Gastroesophageal sphincter (tissue), 3 donors: Measurements from ENCODE around the gene SEZ6L2.

Experiments
- EP300 ChIP-seq: sonication (generic); formaldehyde crosslinking; IDR thresholded peaks from one replicate; pipeline ENCODE4 v1.6.1; 2017; ENCODE audit warnings: antibody characterized with exemption, mild to moderate bottlenecking
- TF ChIP-seq, protein P1 (sequence below), 4 experiments: fragments of 200-600 bp in 2 of 4; fragments of 450-650 bp in 2 of 4; sonication (generic) in 1 of 4; IDR thresholded peaks; one replicate each; pipeline ENCODE4 v1.5.1; 2017 to 2019; ENCODE audit warnings: antibody characterized with exemption in 4 of 4, mild to moderate bottlenecking in 2 of 4, moderate library complexity in 2 of 4

DNA sequence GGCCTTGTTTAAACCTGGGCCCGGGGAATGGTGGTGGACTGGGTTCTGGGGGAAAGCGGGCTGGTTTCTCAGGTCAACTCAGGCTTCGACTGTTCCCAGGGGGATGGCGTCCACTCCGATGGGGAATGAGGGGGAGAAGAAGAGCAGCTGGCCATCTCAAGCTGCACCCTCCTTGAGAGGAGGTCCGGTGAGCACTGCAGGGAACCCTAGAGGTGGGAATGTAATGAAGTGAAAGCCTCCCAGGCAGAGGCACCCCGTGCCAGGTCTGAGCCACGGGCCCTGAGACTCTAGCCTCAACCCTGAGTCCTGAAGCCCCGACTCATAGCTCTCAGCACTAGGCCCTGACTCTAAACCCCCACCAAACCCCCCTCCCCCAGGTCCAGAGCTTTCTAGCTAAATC is 35.1 kb downstream of the SEZ6L2 start:
- TF ChIP-seq, protein P1, sequence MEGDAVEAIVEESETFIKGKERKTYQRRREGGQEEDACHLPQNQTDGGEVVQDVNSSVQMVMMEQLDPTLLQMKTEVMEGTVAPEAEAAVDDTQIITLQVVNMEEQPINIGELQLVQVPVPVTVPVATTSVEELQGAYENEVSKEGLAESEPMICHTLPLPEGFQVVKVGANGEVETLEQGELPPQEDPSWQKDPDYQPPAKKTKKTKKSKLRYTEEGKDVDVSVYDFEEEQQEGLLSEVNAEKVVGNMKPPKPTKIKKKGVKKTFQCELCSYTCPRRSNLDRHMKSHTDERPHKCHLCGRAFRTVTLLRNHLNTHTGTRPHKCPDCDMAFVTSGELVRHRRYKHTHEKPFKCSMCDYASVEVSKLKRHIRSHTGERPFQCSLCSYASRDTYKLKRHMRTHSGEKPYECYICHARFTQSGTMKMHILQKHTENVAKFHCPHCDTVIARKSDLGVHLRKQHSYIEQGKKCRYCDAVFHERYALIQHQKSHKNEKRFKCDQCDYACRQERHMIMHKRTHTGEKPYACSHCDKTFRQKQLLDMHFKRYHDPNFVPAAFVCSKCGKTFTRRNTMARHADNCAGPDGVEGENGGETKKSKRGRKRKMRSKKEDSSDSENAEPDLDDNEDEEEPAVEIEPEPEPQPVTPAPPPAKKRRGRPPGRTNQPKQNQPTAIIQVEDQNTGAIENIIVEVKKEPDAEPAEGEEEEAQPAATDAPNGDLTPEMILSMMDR (IDR thresholded peaks at IDR 0.05), result no peak
- TF ChIP-seq EP300, result no peak
